Body of pancreas (tissue), 4 donors: ENCODE results near the gene OR4C3. TPM values are rescaled to one million over a fixed set of nuclear protein-coding genes. Genes with fewer than 3 reads are reported as not detected.
"Not testable (repeated sequence)": the region's sequence is repeated elsewhere in the genome, so short reads cannot be mapped to it uniquely, and the experiment has no call there.

Source experiments
- ATAC-seq: fragments of 150-250 bp; one replicate; pipeline ENCODE4 v1.9.1; 2016
- DNase-seq, 4 donors: peaks; one replicate each; pipeline ENCODE4 v3.0.0-alpha.2; 2019
- H3K27ac ChIP-seq, 4 donors: fragments of 200-600 bp; sonication (generic); 1 replicate in 3 of 4; 2 replicates in 1 of 4; pipeline versions ENCODE4 v1.5.1 to v1.6.1; 2016 to 2019; ENCODE audit warnings: mild to moderate bottlenecking in 1 of 4, mixed read lengths in 1 of 4, moderate library complexity in 1 of 4
- H3K27me3 ChIP-seq, 2 donors: fragments of 200-600 bp; sonication (generic); one replicate each; pipeline ENCODE4 v1.6.0; 2016; ENCODE audit warnings: mild to moderate bottlenecking in 1 of 2
- H3K36me3 ChIP-seq, 2 donors: fragments of 200-600 bp; sonication (generic); replicated peaks in 1 of 2; 2 replicates each; pipeline ENCODE4 v1.5.1; 2016; ENCODE audit warnings: low read depth in 2 of 2; ENCODE audit not compliant: insufficient read depth in 1 of 2
- H3K4me1 ChIP-seq: fragments of 200-600 bp; sonication (generic); one replicate; pipeline ENCODE4 v1.6.0; 2016
- H3K4me3 ChIP-seq, 2 donors: fragments of 200-600 bp; sonication (generic); 1 replicate in 1 of 2; 2 replicates in 1 of 2; pipeline ENCODE4 v1.5.1; 2016 to 2019
- H3K9me3 ChIP-seq, 3 donors: fragments of 200-600 bp; sonication (generic); 1 replicate in 2 of 3; 2 replicates in 1 of 3; pipeline ENCODE4 v1.5.1; 2016
- POLR2A ChIP-seq, 3 donors: fragments of 450-650 bp; IDR thresholded peaks; one replicate each; pipeline ENCODE4 v1.6.1; 2016; ENCODE audit warnings: antibody characterized with exemption in 3 of 3, mild to moderate bottlenecking in 2 of 3
- WGBS, 2 donors: methylation state at CpG; one replicate each; pipeline ENCODE4 v1.1.5; 2017; 5-methylcytosine and 5-hydroxymethylcytosine counted together
- intact Hi-C: fragments of 100-400 bp; cut with DNase I; formaldehyde crosslinking; loops from one replicate; pipeline ENCODE4 v1.15.1; 2023
- total RNA-seq, 2 donors: library from RNA; depleted of rRNA; stranded (reverse); fragments of >200 nt; gene quantifications; one replicate each; pipeline ENCODE4 v1.1.0, GENCODE V29; 2016
- TF ChIP-seq, protein P1 (sequence below), 7 experiments: fragments of 450-650 bp in 4 of 7; fragments of 200-600 bp in 3 of 7; sonication (generic) in 3 of 7; IDR thresholded peaks; one replicate each; pipeline ENCODE4 v1.5.1; 2016 to 2019; ENCODE audit warnings: antibody characterized with exemption in 7 of 7

The OR4C3 gene
- total RNA-seq: not detected

DNA sequence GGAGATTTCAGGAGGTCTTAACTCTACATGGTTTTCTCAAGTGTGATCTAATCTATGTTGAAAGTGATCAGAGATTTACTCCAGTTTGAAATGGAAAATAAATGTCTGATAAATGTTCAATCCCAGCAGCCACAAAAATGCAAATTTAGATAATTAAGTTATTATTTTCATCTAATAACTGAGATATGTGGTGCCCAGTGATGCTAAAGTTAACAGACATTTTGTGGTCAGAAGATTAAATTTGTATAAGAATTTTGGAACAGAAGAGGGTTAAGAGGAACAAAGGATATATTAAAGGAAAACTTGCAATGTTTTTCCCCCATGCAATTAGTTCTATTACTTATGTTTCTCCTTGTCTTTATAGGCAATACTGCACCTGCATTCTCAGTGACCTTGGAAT, at the start of gene OR4C3:
Gene OR4C3 (plus strand): TSS at position 301 of the 400 bp plus-strand sequence. CDS start 102 bp downstream, outside the sequence.
- H3K9me3 ChIP-seq, H3K27ac ChIP-seq, intact Hi-C loops, ATAC-seq, H3K36me3 ChIP-seq, H3K27me3 ChIP-seq, H3K4me3 ChIP-seq, DNase-seq, H3K4me1 ChIP-seq: not testable (repeated sequence)

GRCh38 chr11:48305923-48306322, 18.8 kb upstream of the OR4C3 start, which contains the start of gene OR4S1:
Gene OR4S1 (plus strand): TSS chr11:48306223. CDS start chr11:48306223, 0 bp downstream.
- WGBS, 2 donors: 45 to 55% methylated on average over 1 of the region's 1 CpG
- DNase-seq: no peak

GRCh38 chr11:48307760-48308386, 16.8 kb upstream of the OR4C3 start:
- ATAC-seq (no peak), DNase-seq (peak; percentile 51 to 69 (median 63))
- Histone ChIP-seq H3K4me3 (no peak overlapping the region), H3K4me1 (no peaks in the 10 kb centered on the region), H3K9me3 (no peaks in the 10 kb centered on the region), H3K27ac (no peak overlapping the region), H3K36me3 (no peaks in the 10 kb centered on the region), H3K27me3 (no peaks in the 10 kb centered on the region)
- 19 to 21% methylated on average over 5 of the region's 5 CpGs for WGBS, 2 donors
- intact Hi-C loops: no loop called here
- TF ChIP-seq, protein P1, sequence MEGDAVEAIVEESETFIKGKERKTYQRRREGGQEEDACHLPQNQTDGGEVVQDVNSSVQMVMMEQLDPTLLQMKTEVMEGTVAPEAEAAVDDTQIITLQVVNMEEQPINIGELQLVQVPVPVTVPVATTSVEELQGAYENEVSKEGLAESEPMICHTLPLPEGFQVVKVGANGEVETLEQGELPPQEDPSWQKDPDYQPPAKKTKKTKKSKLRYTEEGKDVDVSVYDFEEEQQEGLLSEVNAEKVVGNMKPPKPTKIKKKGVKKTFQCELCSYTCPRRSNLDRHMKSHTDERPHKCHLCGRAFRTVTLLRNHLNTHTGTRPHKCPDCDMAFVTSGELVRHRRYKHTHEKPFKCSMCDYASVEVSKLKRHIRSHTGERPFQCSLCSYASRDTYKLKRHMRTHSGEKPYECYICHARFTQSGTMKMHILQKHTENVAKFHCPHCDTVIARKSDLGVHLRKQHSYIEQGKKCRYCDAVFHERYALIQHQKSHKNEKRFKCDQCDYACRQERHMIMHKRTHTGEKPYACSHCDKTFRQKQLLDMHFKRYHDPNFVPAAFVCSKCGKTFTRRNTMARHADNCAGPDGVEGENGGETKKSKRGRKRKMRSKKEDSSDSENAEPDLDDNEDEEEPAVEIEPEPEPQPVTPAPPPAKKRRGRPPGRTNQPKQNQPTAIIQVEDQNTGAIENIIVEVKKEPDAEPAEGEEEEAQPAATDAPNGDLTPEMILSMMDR (IDR thresholded peaks at IDR 0.05): peak; percentile 60 to 71 (median 67)
- TF ChIP-seq POLR2A (IDR thresholded peaks at IDR 0.05): no peak

More at GRCh38 chr11:48305923-48306322, 18.8 kb upstream of the OR4C3 start, which contains the start of gene OR4S1:
- Histone ChIP-seq H3K4me1 (no peaks in the 10 kb centered on the region), H3K4me3 (no peak within 1 kb of the TSS), H3K9me3 (no peaks in the 10 kb centered on the region), H3K27ac (no peak within 1 kb of the TSS), H3K27me3 (no peaks in the 10 kb centered on the region), H3K36me3 (no peaks in the 10 kb centered on the region)
- no peak for TF ChIP-seq POLR2A (IDR thresholded peaks at IDR 0.05)
- TF ChIP-seq, protein P1 (IDR thresholded peaks at IDR 0.05): no peak
- intact Hi-C loops: no loop called here
- no peak for ATAC-seq

DNA sequence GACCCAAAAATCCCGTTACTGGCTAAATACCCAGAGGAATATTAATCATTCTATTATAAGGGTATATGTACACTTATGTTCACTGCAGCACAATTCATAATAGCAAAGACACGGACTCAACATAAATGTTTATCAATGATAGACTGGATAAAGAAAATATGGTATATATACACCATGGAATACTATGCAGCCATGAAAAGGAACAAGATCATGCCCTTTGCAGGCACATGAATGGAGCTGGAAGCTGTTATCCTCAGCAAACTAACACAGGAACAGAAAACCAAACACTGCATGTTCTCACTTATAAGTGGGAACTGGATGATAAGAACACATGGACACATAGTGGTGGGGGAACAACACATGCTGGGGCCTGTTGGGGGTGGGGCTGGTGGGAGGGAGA, 11.1 kb upstream of the OR4C3 start:
- H3K9me3 ChIP-seq, intact Hi-C loops, H3K27me3 ChIP-seq, H3K4me3 ChIP-seq, H3K4me1 ChIP-seq, ATAC-seq, H3K27ac ChIP-seq, H3K36me3 ChIP-seq, DNase-seq: not testable (repeated sequence)
- 16 to 23% methylated on average over 2 of the region's 2 CpGs for WGBS, 2 donors

DNA sequence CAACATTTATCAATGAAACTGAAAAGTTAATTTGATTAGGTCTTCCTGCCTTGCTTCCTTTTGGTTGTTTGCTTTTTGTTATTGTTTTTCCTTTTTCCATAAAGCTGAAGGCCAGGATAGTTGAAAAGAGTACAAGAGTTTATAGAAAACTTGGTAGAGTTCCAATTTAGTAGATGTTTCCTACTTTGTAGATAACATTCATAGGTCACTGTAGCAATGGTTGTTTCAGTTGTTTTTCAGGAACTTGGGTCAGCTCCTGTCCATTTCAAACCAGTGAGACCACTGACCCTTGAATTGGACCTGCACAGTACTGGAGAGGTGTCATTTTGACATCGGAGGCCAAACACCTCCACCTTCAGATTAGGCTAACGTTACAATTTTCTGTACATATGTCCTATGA, 4.9 kb upstream of the OR4C3 start:
- H3K4me3 ChIP-seq, ATAC-seq, H3K36me3 ChIP-seq, intact Hi-C loops, H3K27me3 ChIP-seq, DNase-seq, H3K27ac ChIP-seq, H3K9me3 ChIP-seq, H3K4me1 ChIP-seq: not testable (repeated sequence)
- 73 to 76% methylated on average over 2 of the region's 2 CpGs for WGBS, 2 donors

- DNase-seq: no peak
- WGBS, 2 donors: 42% methylated on average over 2 of the region's 2 CpGs
- Histone ChIP-seq H3K9me3 (no peaks in the 10 kb centered on the region), H3K36me3 (no peaks in the 10 kb centered on the region), H3K27me3 (no peaks in the 10 kb centered on the region), H3K4me1 (no peaks in the 10 kb centered on the region), H3K27ac (no peak overlapping the region), H3K4me3 (no peak overlapping the region)
- ATAC-seq: no peak
- intact Hi-C loops: no loop called here
- no peak for TF ChIP-seq POLR2A (IDR thresholded peaks at IDR 0.05)
- TF ChIP-seq, protein P1 (IDR thresholded peaks at IDR 0.05): no peak
Measured at GRCh38 chr11:48341466-48341865, 16.7 kb downstream of the OR4C3 start.

DNA sequence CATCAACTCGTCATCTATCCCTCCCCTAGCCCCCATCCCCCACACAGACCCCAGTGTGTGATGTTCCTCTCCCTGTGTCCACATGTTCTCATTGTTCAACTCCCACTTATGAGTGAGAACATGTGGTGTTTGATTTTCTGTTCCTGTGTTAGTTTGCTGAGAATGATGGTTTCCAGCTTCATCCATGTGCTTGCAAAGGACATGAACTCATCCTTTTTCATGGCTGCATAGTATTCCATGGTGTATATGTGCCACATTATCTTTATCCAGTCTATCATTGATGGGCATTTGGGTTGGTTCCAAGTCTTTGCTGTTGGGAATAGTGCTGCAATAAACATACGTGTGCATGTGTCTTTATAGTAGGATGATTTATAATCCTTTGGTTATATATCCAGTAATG, 17.8 kb downstream of the OR4C3 start:
- H3K4me1 ChIP-seq, H3K9me3 ChIP-seq, H3K36me3 ChIP-seq, intact Hi-C loops, ATAC-seq, H3K27ac ChIP-seq, H3K27me3 ChIP-seq, DNase-seq, H3K4me3 ChIP-seq: not testable (repeated sequence)
- 38 to 43% methylated on average over 2 of the region's 2 CpGs for WGBS, 2 donors

GRCh38 chr11:48346286-48346685, 21.6 kb downstream of the OR4C3 start:
- DNase-seq, H3K27ac ChIP-seq: not testable (repeated sequence)
- WGBS, 2 donors: 43 to 62% methylated on average over 4 of the region's 5 CpGs

More at GRCh38 chr11:48346286-48346685, 21.6 kb downstream of the OR4C3 start:
- H3K36me3 ChIP-seq, ATAC-seq, H3K4me1 ChIP-seq, H3K4me3 ChIP-seq, H3K27me3 ChIP-seq, intact Hi-C loops, H3K9me3 ChIP-seq: not testable (repeated sequence)
